Mesendoderm (in vitro differentiated cells): ENCODE measurements around the gene LHX6.

Source experiments
- DNase-seq: peaks from one replicate; pipeline ENCODE4 v3.0.0; 2013
- H2AK5ac ChIP-seq: 2 replicates; pipeline ENCODE4 v1.6.1; 2013; ENCODE audit warnings: low read length, inconsistent platforms
- H2BK120ac ChIP-seq: 2 replicates; pipeline ENCODE4 v1.6.1; 2013; ENCODE audit warnings: low read depth, mild to moderate bottlenecking, low read length, moderate library complexity, mixed read lengths
- H2BK15ac ChIP-seq: replicated peaks from 2 replicates; pipeline ENCODE4 v1.6.1; 2013; ENCODE audit warnings: low read depth, mild to moderate bottlenecking, moderate library complexity
- H2BK5ac ChIP-seq: 2 replicates; pipeline ENCODE4 v1.6.1; 2013; ENCODE audit warnings: low read length, inconsistent platforms
- H3K18ac ChIP-seq: 2 replicates; pipeline ENCODE4 v1.6.1; 2013; ENCODE audit warnings: mild to moderate bottlenecking, low read length, mixed read lengths
- H3K23ac ChIP-seq: one replicate; pipeline ENCODE4 v1.6.1; 2013; ENCODE audit warnings: low read length
- H3K27ac ChIP-seq: 2 replicates; pipeline ENCODE4 v1.5.1; 2013; ENCODE audit warnings: low read depth, mild to moderate bottlenecking, inconsistent platforms, low read length, moderate library complexity
- H3K27me3 ChIP-seq: 2 replicates; pipeline ENCODE4 v1.6.1; 2013; ENCODE audit warnings: low read length, control low read depth, mild to moderate bottlenecking, inconsistent platforms; ENCODE audit not compliant: insufficient read depth, poor library complexity
- H3K36me3 ChIP-seq: 2 replicates; pipeline ENCODE4 v1.6.1; 2013; ENCODE audit warnings: low read length, inconsistent platforms; ENCODE audit not compliant: control insufficient read depth, insufficient read depth
- H3K4ac ChIP-seq: one replicate; pipeline ENCODE4 v1.6.1; 2013; ENCODE audit warnings: low read depth, mild to moderate bottlenecking, low read length, moderate library complexity
- H3K4me1 ChIP-seq: 2 replicates; pipeline ENCODE4 v1.6.1; 2013; ENCODE audit warnings: low read depth, low read length, inconsistent platforms; ENCODE audit not compliant: control insufficient read depth
- H3K4me2 ChIP-seq: 2 replicates; pipeline ENCODE4 v1.6.1; 2013; ENCODE audit warnings: low read length
- H3K4me3 ChIP-seq: 2 replicates; pipeline ENCODE4 v1.5.1; 2013; ENCODE audit warnings: mild to moderate bottlenecking, low read length
- H3K56ac ChIP-seq: one replicate; pipeline ENCODE4 v1.6.1; 2013; ENCODE audit warnings: low read length
- H3K79me1 ChIP-seq: 2 replicates; pipeline ENCODE4 v1.6.1; 2013; ENCODE audit warnings: low read length, inconsistent platforms
- H3K79me2 ChIP-seq: 2 replicates; pipeline ENCODE4 v1.6.1; 2013; ENCODE audit warnings: mild to moderate bottlenecking, low read length; ENCODE audit not compliant: control insufficient read depth, insufficient read depth
- H3K9ac ChIP-seq: 2 replicates; pipeline ENCODE4 v1.6.1; 2013; ENCODE audit warnings: low read length, inconsistent platforms
- H4K5ac ChIP-seq: one replicate; pipeline ENCODE4 v1.6.1; 2013; ENCODE audit warnings: low read length
- H4K8ac ChIP-seq: one replicate; pipeline ENCODE4 v1.6.1; 2013; ENCODE audit warnings: low read depth, mild to moderate bottlenecking, control low read depth, low read length, moderate library complexity
- WGBS: extraction: QIAGEN DNeasy Blood & Tissue Kit; methylation state at CpG from one replicate; pipeline ENCODE4 v1.1.7; 2013; ENCODE audit warnings: low lambda C conversion rate, missing lambda C conversion rate; ENCODE audit not compliant: insufficient coverage; ENCODE audit errors: extremely low coverage; 5-methylcytosine and 5-hydroxymethylcytosine counted together

LHX6 gene

GRCh38 chr9:122183501-122183900 lies 45.3 kb downstream of the LHX6 start:
- Histone ChIP-seq H2BK120ac (no peak overlapping the region), H3K4me2 (no peak overlapping the region), H3K9ac (no peak overlapping the region), H3K79me1 (no peaks in the 10 kb centered on the region), H4K8ac (no peak overlapping the region), H3K18ac (no peak overlapping the region), H3K56ac (no peak overlapping the region), H3K79me2 (no peaks in the 10 kb centered on the region), H2BK5ac (no peak overlapping the region), H3K27ac (no peak overlapping the region), H3K27me3 (no peaks in the 10 kb centered on the region), H3K23ac (no peak overlapping the region), H3K4me1 (no peaks in the 10 kb centered on the region), H3K4ac (no peak overlapping the region), H2AK5ac (no peak overlapping the region), H3K36me3 (no peaks in the 10 kb centered on the region), H3K4me3 (no peak overlapping the region), H2BK15ac (no peak overlapping the region), H4K5ac (no peak overlapping the region)
- WGBS: no CpG with 5 or more reads among the region's 7 CpGs
- no peak for DNase-seq

- Histone ChIP-seq H3K9ac (no peak overlapping the region), H4K5ac (no peak overlapping the region), H3K27ac (no peak overlapping the region), H2BK120ac (no peak overlapping the region), H3K36me3 (no peaks in the 10 kb centered on the region), H4K8ac (no peak overlapping the region), H3K4me3 (no peak overlapping the region), H3K56ac (no peak overlapping the region), H2AK5ac (no peak overlapping the region), H3K23ac (no peak overlapping the region), H2BK15ac (no peak overlapping the region), H3K27me3 (no peaks in the 10 kb centered on the region), H3K4me2 (no peak overlapping the region), H3K79me1 (no peaks in the 10 kb centered on the region), H3K18ac (no peak overlapping the region), H3K79me2 (no peaks in the 10 kb centered on the region), H3K4me1 (no peaks in the 10 kb centered on the region), H3K4ac (no peak overlapping the region), H2BK5ac (no peak overlapping the region)
- WGBS: no CpG with 5 or more reads among the region's 4 CpGs
- no peak for DNase-seq
These were observed 48.1 kb downstream of the LHX6 start for GRCh38 chr9:122180633-122181032.

GRCh38 chr9:122179690-122180074 lies 49.1 kb downstream of the LHX6 start:
- no peak for DNase-seq
- Histone ChIP-seq H2AK5ac (no peak overlapping the region), H3K79me1 (no peaks in the 10 kb centered on the region), H3K79me2 (no peaks in the 10 kb centered on the region), H4K5ac (no peak overlapping the region), H3K4me2 (no peak overlapping the region), H2BK5ac (no peak overlapping the region), H3K27ac (no peak overlapping the region), H3K4ac (no peak overlapping the region), H3K18ac (no peak overlapping the region), H3K4me1 (no peaks in the 10 kb centered on the region), H3K36me3 (no peaks in the 10 kb centered on the region), H4K8ac (no peak overlapping the region), H3K23ac (no peak overlapping the region), H3K56ac (no peak overlapping the region), H3K27me3 (no peaks in the 10 kb centered on the region), H2BK15ac (no peak overlapping the region), H2BK120ac (no peak overlapping the region), H3K4me3 (no peak overlapping the region), H3K9ac (no peak overlapping the region)
- WGBS: no CpG with 5 or more reads among the region's 2 CpGs

GRCh38 chr9:122179054-122179689 lies 49.6 kb downstream of the LHX6 start:
- H2BK5ac ChIP-seq: no peak overlapping the region
- H4K8ac ChIP-seq: no peak overlapping the region
- no peak overlapping the region for H3K23ac ChIP-seq
- no peak overlapping the region for H2AK5ac ChIP-seq
- no peak overlapping the region for H3K18ac ChIP-seq
- no peaks in the 10 kb centered on the region for H3K4me1 ChIP-seq
- H3K27me3 ChIP-seq: no peaks in the 10 kb centered on the region
- no peaks in the 10 kb centered on the region for H3K79me1 ChIP-seq
- no peak overlapping the region for H3K4me2 ChIP-seq
- H3K27ac ChIP-seq: no peak overlapping the region
- H4K5ac ChIP-seq: no peak overlapping the region
- H3K56ac ChIP-seq: no peak overlapping the region
- no peak for DNase-seq
- no peaks in the 10 kb centered on the region for H3K36me3 ChIP-seq
- no peak overlapping the region for H3K9ac ChIP-seq
- H2BK120ac ChIP-seq: no peak overlapping the region
- no peak overlapping the region for H2BK15ac ChIP-seq
- H3K4me3 ChIP-seq: no peak overlapping the region
- H3K4ac ChIP-seq: no peak overlapping the region
- WGBS: no CpG with 5 or more reads among the region's 5 CpGs
- H3K79me2 ChIP-seq: no peaks in the 10 kb centered on the region

GRCh38 chr9:122176916-122177315 lies 51.8 kb downstream of the LHX6 start:
- no peak overlapping the region for H2BK120ac ChIP-seq
- no peak overlapping the region for H3K23ac ChIP-seq
- H3K27me3 ChIP-seq: no peaks in the 10 kb centered on the region
- no peak overlapping the region for H2BK5ac ChIP-seq
- no CpG with 5 or more reads among the region's 2 CpGs for WGBS
- DNase-seq: no peak
- no peaks in the 10 kb centered on the region for H3K79me2 ChIP-seq
- H4K5ac ChIP-seq: no peak overlapping the region
- no peak overlapping the region for H3K18ac ChIP-seq
- H3K4me1 ChIP-seq: no peaks in the 10 kb centered on the region
- H3K9ac ChIP-seq: no peak overlapping the region
- no peak overlapping the region for H4K8ac ChIP-seq
- no peak overlapping the region for H3K56ac ChIP-seq
- no peak overlapping the region for H2BK15ac ChIP-seq
- no peak overlapping the region for H3K27ac ChIP-seq
- H2AK5ac ChIP-seq: no peak overlapping the region
- no peaks in the 10 kb centered on the region for H3K36me3 ChIP-seq
- H3K4me3 ChIP-seq: no peak overlapping the region
- no peaks in the 10 kb centered on the region for H3K79me1 ChIP-seq
- no peak overlapping the region for H3K4me2 ChIP-seq
- H3K4ac ChIP-seq: no peak overlapping the region

- no peak overlapping the region for H2BK15ac ChIP-seq
- H3K27ac ChIP-seq: no peak overlapping the region
- H2BK5ac ChIP-seq: no peak overlapping the region
- no peak for DNase-seq
- no peak overlapping the region for H3K9ac ChIP-seq
- H3K18ac ChIP-seq: no peak overlapping the region
- no peaks in the 10 kb centered on the region for H3K4me1 ChIP-seq
- H3K4me2 ChIP-seq: no peak overlapping the region
- no peak overlapping the region for H3K4ac ChIP-seq
- no CpG with 5 or more reads among the region's 3 CpGs for WGBS
- no peak overlapping the region for H4K8ac ChIP-seq
- H3K4me3 ChIP-seq: no peak overlapping the region
- H3K79me2 ChIP-seq: no peaks in the 10 kb centered on the region
- no peaks in the 10 kb centered on the region for H3K27me3 ChIP-seq
- H4K5ac ChIP-seq: no peak overlapping the region
- no peak overlapping the region for H3K56ac ChIP-seq
- H3K36me3 ChIP-seq: no peaks in the 10 kb centered on the region
- H2BK120ac ChIP-seq: no peak overlapping the region
- no peaks in the 10 kb centered on the region for H3K79me1 ChIP-seq
- no peak overlapping the region for H3K23ac ChIP-seq
- H2AK5ac ChIP-seq: no peak overlapping the region
These were observed 55.1 kb downstream of the LHX6 start for GRCh38 chr9:122173670-122174069.
